ENCODE results near the gene CCDC69.

GRCh38 chr5:151244206-151244605 is 20.3 kb upstream of the CCDC69 start:
- TF ChIP-seq CTCF (IDR thresholded peaks at IDR 0.05) = no peak
- TF ChIP-seq POLR2A (IDR thresholded peaks at IDR 0.05) = no peak
